Activated naive CD4-positive, alpha-beta T cell (primary cell): ENCODE results near the gene CANT1.
"Not testable (repeated sequence)": the region's sequence is repeated elsewhere in the genome, so short reads cannot be mapped to it uniquely, and the experiment has no call there.

Source experiments
- DNase-seq, 4 experiments: peaks; one replicate each; lab custom pipeline; 2025; lab: John Stamatoyannopoulos, UW

CANT1 gene

DNA sequence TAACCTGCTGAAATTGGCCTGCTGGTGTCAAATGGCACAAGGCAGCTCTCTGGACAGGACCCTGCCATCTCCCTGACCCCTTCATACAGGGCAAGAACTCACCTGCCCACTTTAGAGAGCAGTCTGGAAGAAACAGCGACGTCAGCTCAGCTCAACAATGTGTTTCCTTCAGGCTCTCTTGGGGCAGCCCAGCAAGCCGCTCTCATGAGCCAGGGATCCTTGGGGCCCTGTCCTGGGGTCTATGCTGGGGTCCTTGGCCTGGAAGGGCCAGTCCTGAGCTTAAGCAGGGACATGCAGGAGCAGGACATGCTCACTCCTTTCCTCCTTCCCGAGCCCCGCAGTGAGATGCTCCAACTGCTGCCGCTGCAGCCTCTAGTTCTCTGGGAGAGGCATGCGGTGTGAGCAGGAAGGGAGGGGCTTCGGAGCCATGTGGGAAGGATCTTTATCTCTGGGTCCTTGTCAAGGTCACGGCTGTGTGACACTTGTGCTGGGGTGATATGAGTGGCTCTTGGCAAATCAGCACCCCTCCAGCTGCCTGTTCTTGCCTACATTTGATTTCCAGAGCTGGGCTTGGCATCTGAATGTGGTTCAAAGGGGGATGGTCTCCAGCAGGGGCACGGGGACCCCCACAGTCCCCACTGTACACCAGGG, 17.8 kb upstream of the CANT1 start:
- DNase-seq = no peak

DNA sequence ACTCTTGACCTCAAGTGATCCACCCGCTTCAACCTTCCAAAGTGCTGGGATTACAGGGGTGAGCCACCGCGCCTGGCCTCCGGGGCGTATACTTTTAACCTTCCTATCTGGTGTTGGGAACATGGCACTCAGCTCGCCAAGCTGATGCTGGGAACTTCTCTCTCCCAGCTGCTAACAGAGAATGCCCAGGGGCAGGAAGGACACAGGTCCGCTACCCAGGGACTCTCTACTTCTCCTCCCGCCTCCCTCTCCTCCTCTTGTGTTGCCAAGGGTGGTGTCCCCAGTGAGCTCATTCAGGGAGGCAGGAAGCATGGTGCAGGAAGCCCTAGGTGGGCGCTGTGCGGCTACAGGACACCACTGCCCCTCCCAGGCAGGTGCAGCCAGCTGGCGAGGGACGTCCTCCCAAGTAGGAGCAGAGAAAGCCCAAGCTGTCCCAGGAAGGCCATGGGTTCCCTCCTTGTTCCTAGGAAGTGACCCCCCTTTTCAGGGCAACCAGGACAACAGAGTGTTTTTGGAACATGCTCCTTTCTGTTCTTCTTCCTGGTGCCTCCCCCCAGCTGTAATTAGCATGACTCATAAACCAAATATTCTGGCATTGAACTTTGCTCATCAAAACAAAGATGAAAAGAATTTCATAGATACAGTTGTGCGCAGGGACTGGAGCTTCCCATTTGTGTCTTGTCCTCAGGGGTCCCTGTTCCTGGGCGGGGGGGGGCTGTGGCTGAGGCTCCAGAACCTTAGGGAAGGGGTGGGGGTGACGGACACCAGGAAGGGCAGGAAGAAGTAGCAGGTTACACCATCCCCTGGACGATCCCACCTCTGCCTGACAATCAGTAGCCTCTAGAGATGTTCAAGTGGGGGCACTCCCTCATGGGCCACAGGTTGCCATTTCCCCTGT, 17.1 kb upstream of the CANT1 start:
- no peak for DNase-seq

DNA sequence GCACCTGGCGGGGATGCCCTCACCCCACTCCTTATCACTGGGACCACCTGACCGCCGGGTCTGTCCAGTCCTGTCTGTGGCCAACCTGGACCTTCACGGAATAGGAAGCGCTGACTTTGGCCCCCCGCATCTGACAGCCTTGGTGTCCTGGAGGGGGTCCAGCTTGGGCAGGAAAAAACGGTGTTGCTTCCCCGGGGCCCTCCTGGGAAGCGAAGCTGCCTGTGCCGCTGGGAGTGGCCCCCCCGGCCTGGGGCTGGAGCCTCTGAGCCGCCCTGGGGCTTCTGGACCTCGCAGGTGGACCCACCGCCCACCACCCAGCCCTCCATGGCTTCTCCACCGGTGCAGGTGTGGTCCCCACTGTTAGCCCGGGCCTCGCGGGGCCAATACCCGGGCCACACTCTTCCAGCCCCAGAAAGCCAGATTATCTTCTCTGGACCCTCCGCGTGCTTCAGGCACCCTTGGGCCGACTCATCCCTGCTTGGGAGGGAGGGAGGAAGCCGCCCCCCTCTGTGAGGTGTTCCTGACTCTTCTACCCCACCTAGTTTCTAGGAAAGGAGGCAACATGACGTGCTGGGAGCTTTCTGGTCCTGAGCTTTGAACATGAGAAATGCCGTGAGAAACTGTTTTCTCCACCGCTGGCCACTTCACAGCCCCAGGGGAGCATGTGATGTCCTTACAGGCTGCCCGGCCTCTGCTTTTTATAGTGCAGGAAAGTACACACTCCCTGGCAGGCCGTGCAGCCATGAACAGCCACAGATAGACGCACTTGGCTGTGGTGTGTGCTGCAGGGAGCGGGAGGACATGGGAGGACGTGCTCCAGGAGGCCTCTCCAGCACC, 15.6 kb upstream of the CANT1 start:
- DNase-seq = no peak

DNA sequence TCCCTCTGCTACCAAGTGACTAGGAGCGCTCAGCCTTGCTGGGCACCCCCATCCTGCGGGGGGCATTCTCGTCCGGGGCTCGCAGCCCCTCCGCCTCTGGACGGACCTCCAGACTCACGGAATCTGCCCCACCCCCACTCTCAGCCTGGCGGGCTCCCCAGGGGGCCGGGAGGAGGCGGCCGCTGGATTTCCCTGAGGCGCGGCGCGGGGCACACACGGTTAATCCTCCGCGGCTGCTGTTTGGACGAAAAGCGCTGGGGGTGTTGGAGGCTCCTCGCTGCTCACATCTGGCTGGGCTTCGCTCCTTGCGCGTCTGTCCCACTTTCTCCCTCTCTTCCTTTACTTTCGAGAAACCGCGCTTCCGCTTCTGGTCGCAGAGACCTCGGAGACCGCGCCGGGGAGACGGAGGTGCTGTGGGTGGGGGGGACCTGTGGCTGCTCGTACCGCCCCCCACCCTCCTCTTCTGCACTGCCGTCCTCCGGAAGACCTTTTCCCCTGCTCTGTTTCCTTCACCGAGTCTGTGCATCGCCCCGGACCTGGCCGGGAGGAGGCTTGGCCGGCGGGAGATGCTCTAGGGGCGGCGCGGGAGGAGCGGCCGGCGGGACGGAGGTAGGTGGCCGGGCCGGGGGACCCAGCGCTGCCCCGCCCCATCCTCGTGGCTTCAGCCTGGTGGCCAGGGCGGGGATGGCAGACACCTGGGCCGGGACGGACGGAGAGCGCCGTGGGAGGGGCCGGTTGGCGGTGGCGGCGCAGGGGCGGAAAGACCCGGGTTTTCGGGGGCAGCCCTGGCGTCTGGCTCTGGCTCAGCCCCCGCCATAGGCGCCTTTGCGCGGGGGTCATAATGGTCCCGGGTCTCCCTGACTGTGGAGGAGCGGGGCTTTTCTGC, 14.6 kb upstream of the CANT1 start, which contains the start of gene C1QTNF1:
Gene C1QTNF1, plus strand, starts transcription at position 284 of the 886 bp plus-strand sequence. CDS start 19,800 bp downstream, outside the sequence.
- DNase-seq = no peak

DNA sequence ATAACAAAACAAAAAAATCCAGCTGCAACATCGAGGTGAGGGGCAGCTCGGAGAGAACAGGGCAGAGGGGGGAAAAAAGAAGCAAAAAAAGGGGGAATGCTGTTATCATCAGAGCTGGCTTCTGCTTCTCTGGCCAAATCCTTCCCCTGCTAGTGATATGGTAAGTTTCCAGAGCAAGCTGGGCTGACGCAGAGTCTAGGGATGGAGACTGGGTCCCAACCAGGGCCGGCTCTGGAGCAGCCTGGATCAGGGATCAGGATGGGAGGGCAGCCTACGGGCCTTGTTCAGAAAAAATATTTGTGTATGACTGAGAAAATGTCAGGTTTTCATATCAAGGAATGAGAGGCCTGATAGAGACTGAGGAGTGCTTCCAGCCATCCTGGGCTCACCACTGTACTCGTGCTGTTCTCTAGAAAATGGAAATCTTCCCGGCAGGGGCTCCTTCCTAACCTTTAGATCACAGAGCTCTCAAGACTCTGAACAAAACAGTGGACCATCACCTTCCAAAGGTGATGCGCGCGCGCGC, 13.7 kb upstream of the CANT1 start:
- DNase-seq = no peak

DNA sequence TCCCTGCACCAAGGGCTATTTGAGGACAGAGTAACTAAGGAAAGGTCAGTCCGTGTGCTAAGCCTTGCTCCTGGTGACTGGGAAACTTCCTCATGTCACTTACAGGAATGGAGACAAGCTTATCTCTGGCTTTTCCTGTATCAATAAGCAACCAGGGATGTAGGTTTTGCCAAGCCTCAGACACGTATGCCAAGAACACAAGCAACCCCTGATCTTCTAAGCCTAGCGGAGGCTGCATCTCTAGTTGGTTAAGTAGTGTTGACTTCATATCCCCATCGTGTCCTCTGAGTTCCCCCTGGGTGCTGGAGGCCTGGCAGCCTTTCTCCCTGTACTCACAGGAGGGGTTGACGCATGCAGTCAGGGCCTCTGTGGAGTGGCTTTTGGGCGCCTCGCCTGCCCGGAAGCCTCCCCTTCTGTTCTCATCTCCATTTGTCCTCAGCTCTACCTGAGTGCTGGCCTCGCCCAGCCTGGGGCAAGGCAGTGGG, 13.0 kb upstream of the CANT1 start:
- no peak for DNase-seq

DNA sequence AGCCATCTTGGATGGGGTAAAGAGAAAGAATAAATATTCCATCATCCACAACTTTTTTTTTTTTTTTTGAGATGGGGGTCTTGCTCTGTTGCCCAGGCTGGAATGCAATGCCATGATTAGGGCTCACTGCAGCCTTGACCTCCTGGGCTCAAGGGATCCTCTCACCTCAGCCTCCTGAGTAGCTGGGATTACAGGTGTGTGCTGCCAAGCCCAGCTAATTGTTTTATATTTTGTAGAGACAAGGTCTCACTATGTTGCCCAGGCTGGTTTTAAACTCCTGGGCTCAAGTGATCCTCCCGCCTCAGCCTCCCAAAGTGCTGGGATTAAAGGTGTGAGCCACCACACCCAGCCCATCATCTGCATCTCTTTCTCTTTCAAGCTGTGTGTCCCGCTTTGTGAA, 12.4 kb upstream of the CANT1 start:
- not testable (repeated sequence) for DNase-seq

DNA sequence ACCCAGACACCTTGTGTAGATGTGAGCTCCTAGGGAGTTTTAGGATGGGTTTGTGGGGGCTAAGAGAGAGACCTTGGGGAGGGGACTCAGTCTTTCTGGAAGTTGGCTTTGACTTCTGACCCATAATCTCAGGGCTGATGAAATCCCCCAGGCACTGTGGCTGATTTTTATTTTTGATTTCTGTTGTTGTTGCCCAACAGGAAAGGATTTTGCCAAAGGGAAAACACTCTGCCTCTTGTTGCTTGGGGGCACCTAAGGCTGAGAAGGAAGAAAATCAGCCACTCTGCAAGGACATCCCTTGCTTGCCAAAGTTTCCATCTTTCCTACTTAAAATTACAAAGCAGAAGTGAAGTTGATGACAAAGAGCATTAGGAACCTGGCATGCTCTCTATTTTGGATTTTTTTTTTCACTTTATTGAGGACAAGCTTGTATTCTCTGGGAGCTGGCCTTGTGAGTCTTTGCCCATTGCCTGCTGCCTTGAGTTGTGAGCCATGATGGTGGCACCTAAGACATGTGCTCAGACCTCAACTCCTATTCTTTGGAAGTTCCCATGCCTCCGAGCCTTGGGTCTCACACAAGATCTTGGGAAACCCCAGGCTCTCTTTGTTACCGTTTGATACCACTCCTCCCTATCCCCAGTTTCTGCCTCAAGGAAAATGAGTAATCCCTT, 11.2 kb upstream of the CANT1 start:
- DNase-seq = no peak

DNA sequence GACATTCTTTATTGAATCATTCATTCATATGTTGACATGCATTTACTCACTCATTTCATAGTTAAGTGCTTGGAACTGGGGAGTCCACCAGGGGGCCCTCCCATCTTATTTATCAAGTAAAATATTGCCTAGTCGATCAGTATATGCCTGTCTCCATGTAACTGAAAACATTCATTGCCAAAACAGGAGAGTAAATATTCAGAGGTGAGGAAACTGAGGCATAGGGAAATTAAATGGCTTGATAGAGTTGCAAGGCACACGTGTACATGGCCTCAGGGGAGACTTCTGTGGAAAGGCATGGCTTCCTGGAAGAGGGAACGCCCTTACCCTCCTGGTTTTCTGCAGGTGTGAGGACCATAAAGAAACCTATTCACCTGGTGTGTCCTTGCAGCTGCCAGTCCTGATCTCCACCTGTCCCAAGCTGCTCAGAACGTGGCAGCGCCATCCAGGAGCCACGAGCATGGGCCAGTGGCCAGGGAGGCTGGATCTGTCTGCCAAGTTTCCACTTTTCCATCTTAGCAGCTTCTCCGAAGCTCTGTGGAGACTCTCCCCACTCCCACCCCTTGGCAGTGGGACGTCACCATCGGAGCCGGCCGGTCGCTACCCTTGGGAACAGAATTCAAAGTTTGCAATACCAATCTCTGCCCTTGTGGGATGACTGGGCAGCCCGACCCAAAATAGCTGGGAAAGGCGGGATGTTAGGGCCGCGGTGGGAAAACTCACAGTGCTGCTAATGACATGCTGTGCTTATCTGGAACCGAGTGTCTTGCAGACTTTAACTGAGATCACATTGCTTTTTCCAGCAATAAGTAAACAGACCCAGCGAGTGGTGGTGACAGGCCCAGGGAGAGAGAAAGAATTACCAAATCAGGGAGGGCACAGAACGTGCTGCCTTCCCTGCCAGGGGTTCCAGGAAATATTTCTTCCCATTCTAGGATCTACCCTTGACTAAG, 10.3 kb upstream of the CANT1 start:
- DNase-seq = peak in 1 of 4 experiments; percentile 33

DNA sequence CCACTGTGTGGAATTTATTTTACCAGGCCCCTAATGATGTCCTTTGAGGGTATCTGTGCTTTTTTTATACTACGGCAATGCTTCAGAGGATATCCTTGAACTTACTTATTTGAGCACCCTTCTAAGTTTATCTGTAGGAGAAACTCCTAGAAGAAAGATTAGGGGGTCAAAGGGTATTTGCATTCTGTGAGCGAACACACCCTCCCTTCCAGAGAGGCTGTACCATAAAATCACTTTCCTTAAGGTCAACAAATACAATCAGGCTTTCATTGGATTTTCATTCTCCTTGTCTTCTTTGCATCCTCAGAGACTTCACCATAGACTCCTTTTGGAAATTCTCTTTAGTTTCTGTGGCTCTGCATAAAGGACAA, 9.7 kb upstream of the CANT1 start:
- DNase-seq = no peak

DNA sequence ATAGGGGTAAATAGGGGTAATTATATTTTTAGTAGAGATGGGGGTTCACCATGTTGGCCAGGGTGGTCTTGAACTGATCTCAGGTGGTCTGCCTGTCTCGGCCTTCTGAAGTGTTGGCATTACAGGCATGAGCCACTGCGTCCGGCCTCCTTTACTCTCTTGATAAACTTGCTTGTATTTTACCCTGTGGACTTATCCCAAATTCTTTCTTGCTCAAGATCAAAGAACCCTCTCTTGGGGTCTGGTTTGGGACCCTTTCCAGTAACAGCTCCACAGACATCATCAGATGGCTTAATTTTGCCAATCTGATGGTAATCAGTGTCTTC, 8.8 kb upstream of the CANT1 start:
- no peak for DNase-seq

DNA sequence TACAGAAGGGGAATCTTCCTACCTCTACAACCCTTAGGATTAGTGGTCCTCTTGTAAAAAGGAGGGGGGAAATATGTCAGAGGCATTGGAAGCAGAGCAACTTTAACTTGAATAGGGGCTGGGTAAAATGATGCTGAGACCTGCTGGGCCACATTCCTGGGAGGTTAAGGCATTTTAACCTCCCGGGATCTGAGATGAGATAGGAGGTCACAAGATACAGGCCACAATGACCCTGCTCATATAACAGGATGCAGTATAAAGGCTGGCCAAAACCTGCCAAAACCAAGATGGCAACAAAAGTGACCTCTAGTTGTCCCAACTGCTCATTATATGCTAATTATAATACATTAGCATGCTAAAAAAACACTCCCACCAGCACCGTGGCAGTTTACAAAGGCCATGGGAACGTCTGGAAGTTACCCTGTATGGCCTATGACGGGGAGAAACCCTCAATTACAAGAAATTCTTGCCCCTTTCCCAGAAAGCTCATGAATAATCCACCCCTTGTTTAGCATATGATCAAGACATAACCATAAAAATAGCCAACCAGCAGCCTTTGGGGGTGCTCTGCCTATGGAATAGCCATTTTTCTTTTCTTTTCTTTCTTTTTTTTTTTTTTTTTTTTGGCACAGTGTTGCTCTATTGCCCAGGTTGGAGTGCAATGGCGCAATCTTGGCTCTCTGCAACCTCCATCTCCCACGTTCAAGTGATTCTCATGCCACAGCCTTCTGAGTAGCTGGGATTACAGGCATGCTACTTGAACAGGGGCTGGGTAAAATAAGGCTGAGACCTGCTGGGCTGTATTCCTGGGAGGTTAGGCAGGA, 8.2 kb upstream of the CANT1 start:
- DNase-seq = no peak

DNA sequence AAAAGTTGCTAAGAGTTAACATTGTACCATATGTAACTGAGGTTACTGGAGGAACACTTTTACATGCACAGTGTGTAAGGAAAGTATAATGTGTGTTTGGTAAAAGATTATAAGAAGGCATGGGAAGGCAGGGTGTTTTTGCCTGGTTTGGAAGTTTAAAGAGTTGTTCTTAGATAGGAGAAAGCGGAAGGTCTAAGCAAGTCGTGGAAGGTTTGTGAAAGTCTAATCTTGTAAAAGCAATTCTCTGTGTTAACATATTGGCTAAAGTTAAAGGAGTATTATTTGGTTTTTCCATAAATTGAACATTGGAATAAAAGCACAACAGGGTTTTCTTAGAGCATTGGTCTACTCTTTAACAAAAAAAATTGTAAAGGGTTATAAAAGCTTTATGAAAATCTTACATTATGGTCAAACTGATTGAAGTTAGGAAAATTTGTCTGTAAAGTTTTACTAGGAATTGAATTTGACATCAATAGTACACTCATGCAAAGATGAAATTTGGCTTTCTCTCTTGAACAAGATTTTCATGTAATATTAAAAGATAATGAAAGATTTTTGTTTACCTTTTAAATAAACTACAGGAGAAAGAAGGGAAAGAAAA, 4.7 kb upstream of the CANT1 start:
- DNase-seq = no peak

DNA sequence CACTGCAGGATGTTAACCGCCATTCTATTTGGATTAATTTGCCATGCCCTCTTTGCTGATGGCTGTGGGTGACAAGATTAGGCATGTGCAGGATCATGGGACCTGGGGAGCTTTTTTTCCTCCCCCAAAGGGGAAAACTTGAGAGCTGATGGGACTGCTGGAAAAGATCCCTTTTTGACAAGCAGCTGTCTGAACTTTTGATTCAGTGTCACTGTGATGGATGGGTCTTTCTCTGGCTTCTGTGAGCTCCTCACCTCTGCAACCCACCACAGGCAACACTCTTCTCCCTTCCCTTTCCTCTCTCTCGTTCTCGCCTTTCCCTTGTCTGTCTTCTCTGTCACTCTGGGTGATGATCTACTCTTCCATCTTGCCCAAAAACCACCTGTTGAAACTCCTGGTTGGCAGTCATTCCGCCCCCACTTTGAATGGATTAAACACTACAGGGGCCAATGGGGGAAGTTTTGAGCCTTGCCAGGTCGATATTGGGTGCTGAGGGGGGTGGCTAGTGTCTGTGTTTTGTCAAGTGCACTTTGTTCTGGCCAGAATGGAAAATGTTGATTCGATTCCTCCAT, 3.1 kb upstream of the CANT1 start:
- DNase-seq = no peak

DNA sequence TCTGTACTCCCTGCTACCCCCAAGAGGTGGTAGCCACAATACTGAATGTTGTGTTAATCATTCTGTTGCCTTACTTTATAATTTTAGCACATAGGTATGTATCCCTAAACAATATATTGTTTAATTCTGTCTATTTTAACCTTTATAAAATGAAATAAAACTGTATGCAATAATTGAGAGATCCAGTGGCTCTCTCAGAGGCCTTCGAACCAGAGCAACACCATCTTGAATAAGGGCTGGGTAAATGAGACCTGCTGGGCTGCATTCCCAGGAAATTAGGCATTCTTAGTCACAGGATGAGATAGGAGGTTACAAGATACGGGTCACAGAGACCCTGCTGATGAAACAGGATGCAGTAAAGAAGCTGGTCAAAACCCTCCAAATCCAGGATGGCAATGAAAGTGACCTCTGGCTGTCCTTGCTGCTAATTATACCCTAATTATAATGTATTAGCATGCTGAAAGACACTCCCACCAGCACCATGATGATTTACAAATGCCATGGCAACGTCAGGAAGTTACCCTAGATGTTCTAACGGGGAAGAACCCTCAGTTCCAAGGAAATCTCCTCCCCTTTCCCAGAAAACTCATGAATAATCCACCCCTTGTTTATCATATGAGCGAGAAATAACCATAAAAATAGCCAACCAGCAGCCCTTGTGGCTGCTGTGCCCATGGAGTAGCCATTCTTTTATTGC, 2.0 kb upstream of the CANT1 start:
- no peak for DNase-seq

DNA sequence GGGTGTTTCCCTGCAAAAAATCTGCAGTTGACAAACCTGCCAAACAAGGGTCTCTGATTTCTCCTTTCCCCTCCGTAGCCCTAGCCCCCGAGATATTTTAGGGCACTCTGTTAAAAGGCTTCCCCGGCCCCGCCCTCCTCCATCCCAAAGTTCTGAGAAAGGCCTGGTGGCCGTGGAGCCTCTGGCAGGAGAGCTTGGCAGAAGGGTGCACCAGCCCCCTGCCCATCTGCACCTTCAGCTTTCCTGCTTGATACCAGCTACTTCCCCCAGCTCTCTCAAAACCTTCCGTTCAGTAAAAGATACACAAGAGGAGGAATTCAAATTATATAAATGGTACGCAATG, 711 bp upstream of the CANT1 start:
- DNase-seq = no peak

DNA sequence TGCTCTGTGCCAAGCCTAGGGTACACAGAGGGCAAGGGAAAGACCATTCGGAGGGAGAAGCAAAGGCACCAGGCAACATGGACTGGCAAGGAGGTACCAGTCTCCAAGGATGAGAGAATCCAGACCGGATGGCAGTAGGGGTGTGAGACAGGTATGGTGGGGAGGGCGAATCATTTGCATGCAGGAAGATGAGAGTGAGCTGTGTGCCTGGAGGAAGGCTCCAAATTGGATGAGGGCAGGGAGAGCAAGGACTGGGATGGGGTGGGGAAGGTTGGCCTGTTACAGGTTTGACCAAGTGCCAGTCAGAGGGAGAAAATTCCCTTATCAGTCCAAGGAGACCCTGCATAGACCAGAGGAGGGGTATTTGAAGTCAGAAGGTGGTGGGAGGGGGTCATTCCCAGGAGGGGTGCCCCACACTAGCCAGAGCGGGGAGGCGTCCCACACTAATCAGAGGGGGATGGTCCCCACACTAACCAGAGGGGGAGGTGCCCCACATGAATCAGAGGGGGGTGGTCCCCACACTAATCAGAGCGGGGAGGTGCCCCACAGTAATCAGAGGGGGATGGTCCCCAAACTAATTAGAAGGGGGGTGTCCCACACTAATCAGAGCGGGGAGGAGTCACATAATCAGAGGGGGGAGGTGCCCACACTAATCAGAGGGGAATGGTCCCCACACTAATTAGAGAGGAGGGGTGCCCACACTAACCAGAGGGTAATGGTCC, 737 bp downstream of the CANT1 start:
- no peak for DNase-seq
